GM23338 (cell line): ENCODE results near the gene SAPCD1. TPM values are rescaled to one million over a fixed set of nuclear protein-coding genes. Genes with fewer than 3 reads are reported as not detected.

Experiments used
- ATAC-seq: fragments of 200-7000 bp; cut with Tn5 transposase; 3 replicates; pipeline ENCODE4 v1.9.1; 2020
- DNase-seq: peaks from one replicate; pipeline ENCODE4 v3.0.0-alpha.2; 2015; ENCODE audit warnings: low spot score
- H2AFZ ChIP-seq: fragments of 200-600 bp; sonication (generic); 2 replicates; pipeline ENCODE4 v1.8.0; 2016; ENCODE audit warnings: antibody characterized with exemption, mild to moderate bottlenecking, moderate library complexity
- H3F3A ChIP-seq: fragments of 200-600 bp; sonication (generic); replicated peaks from 2 replicates; pipeline ENCODE4 v1.8.0; 2017; ENCODE audit warnings: antibody characterized with exemption, mixed run types, low read depth
- H3K27ac ChIP-seq: fragments of 200-600 bp; sonication (generic); 2 replicates; pipeline ENCODE4 v1.6.1; 2016; ENCODE audit warnings: low read depth
- H3K27me3 ChIP-seq: fragments of 200-600 bp; sonication (generic); 2 replicates; pipeline ENCODE4 v1.8.0; 2016; ENCODE audit warnings: mild to moderate bottlenecking, mixed run types, moderate library complexity; ENCODE audit not compliant: insufficient read depth
- H3K36me3 ChIP-seq: fragments of 200-600 bp; sonication (generic); 2 replicates; pipeline ENCODE4 v1.8.0; 2016; ENCODE audit warnings: mild to moderate bottlenecking; ENCODE audit not compliant: insufficient read depth
- H3K4me1 ChIP-seq: fragments of 200-600 bp; sonication (generic); 2 replicates; pipeline ENCODE4 v1.8.0; 2016; ENCODE audit warnings: mild to moderate bottlenecking, moderate library complexity; ENCODE audit not compliant: insufficient read depth
- H3K4me2 ChIP-seq: fragments of 200-600 bp; sonication (generic); 2 replicates; pipeline ENCODE4 v1.7.1; 2017; ENCODE audit warnings: mixed run types
- H3K4me3 ChIP-seq: fragments of 200-600 bp; sonication (generic); 2 replicates; pipeline ENCODE4 v1.6.1; 2016; ENCODE audit warnings: mixed run types
- H3K79me2 ChIP-seq: fragments of 200-600 bp; sonication (generic); replicated peaks from 2 replicates; pipeline ENCODE4 v1.8.0; 2017; ENCODE audit warnings: mild to moderate bottlenecking; ENCODE audit not compliant: insufficient read depth
- H3K9me2 ChIP-seq: fragments of 200-600 bp; sonication (generic); 2 replicates; pipeline ENCODE4 v1.8.0; 2017; ENCODE audit not compliant: insufficient read depth
- H4K20me1 ChIP-seq: fragments of 200-600 bp; sonication (generic); replicated peaks from 2 replicates; pipeline ENCODE4 v1.8.0; 2017; ENCODE audit warnings: mild to moderate bottlenecking; ENCODE audit not compliant: insufficient read depth
- H3K27ac Mint-ChIP-seq: 2 replicates; pipeline ENCODE4 v1.8.0; 2020; ENCODE audit warnings: inconsistent platforms, mild to moderate bottlenecking, moderate library complexity, mixed read lengths
- H3K27me3 Mint-ChIP-seq: 3 replicates; pipeline ENCODE4 v1.8.0; 2022; ENCODE audit warnings: low read depth, mild to moderate bottlenecking, moderate library complexity, mixed read lengths, inconsistent platforms; ENCODE audit not compliant: insufficient read depth, poor library complexity
- H3K36me3 Mint-ChIP-seq: 3 replicates; pipeline ENCODE4 v1.8.0; 2021; ENCODE audit warnings: low read depth, mild to moderate bottlenecking, inconsistent platforms, moderate library complexity, mixed read lengths
- H3K4me1 Mint-ChIP-seq: 3 replicates; pipeline ENCODE4 v1.8.0; 2020; ENCODE audit warnings: mild to moderate bottlenecking, inconsistent platforms, mixed read lengths
- H3K4me3 Mint-ChIP-seq: 3 replicates; pipeline ENCODE4 v1.8.0; 2021; ENCODE audit warnings: moderate library complexity, mild to moderate bottlenecking, inconsistent platforms, mixed read lengths
- H3K9me3 Mint-ChIP-seq: 3 replicates; pipeline ENCODE4 v1.8.0; 2020; ENCODE audit warnings: moderate library complexity, mild to moderate bottlenecking, inconsistent platforms, mixed read lengths
- EZH2 ChIP-seq: fragments of 200-600 bp; sonication (generic); IDR thresholded peaks from one replicate; pipeline ENCODE4 v1.8.0; 2017; ENCODE audit warnings: antibody characterized with exemption, mild to moderate bottlenecking, low read depth; ENCODE audit not compliant: unreplicated experiment
- JUNB ChIP-seq: IDR thresholded peaks from one replicate; pipeline ENCODE4 v1.6.1; 2016; ENCODE audit warnings: antibody characterized with exemption; ENCODE audit not compliant: unreplicated experiment
- NANOG ChIP-seq: IDR thresholded peaks from 2 replicates; pipeline ENCODE4 v1.6.1; 2016; ENCODE audit warnings: antibody characterized with exemption, borderline replicate concordance
- ZNF114 ChIP-seq: fragments of 250-450 bp; sonication (Bioruptor Pico); IDR thresholded peaks from 2 replicates; pipeline ENCODE4 v1.5.0; 2020; ENCODE audit warnings: mild to moderate bottlenecking, moderate library complexity
- polyA plus RNA-seq: library from polyadenylated mRNA; unstranded; fragments of >200 nt; fragmentation: Nextera tagmentation; extraction: Ambion mirVana; gene quantifications from 2 replicates; pipeline ENCODE4 v1.2.1, GENCODE V29; 2016
- total RNA-seq: library from RNA; depleted of rRNA; stranded (reverse); fragments of >200 nt; shearing (Covaris generic); gene quantifications from 2 replicates; pipeline ENCODE4 v1.2.3, GENCODE V29; 2014
- TF ChIP-seq, protein P1 (sequence below): fragments of 250-450 bp; sonication (Bioruptor Pico); IDR thresholded peaks from 2 replicates; pipeline ENCODE4 v1.5.0; 2020; ENCODE audit warnings: mild to moderate bottlenecking, moderate library complexity
- TF ChIP-seq, protein P2 (sequence below): IDR thresholded peaks from 2 replicates; pipeline ENCODE4 v1.6.1; 2016; ENCODE audit warnings: antibody characterized with exemption
- TF ChIP-seq, protein P3 (sequence below): IDR thresholded peaks from one replicate; pipeline ENCODE4 v1.6.1; 2018; ENCODE audit warnings: antibody characterized with exemption; ENCODE audit not compliant: unreplicated experiment

SAPCD1 gene
- total and polyA plus RNA-seq, 2 experiments from 2014 or later, result 3.9 to 5.0 TPM

DNA sequence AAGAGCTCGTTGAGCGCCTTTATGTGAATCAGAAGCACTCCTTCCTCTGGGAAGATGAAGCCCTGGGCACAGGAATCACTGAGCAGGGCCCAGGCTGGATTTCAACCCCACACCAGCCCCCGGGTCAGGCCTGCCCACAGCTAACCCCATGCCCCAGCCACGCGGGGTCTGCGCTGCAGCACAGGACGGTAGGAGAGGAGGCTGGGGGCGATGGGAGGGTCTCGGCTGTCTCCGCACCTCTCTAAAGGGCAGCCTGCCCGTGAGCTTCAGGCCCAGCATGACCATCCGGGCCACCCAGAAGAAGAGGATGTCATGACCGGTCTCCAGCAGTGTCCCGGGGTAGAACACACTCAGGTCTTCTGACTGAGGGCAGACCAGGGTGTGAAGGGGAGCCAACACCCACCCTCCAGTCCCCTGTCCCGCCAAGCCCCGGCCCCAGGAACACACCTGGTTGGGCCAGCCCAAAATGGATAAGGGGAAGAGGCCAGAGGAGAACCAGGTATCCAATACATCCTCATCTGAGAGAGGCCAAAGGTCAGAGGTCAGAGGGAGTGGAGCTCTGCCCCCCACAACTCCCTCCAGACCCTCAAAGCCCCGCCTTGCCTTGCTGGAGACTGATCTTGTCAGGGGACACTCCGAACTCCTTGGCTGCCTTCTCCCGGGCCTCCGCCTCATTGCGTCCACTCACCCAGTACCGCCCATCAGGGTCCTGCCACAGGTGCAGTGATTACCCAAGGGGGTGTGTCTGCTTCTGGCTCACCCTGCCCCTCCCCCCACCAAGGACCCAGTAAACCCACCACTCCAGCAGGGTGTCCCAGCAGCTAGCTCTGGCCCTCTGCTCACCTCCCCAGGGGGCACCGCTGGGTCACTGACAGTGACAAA, 19.0 kb downstream of the SAPCD1 start (continued):
- TF ChIP-seq, protein P1, sequence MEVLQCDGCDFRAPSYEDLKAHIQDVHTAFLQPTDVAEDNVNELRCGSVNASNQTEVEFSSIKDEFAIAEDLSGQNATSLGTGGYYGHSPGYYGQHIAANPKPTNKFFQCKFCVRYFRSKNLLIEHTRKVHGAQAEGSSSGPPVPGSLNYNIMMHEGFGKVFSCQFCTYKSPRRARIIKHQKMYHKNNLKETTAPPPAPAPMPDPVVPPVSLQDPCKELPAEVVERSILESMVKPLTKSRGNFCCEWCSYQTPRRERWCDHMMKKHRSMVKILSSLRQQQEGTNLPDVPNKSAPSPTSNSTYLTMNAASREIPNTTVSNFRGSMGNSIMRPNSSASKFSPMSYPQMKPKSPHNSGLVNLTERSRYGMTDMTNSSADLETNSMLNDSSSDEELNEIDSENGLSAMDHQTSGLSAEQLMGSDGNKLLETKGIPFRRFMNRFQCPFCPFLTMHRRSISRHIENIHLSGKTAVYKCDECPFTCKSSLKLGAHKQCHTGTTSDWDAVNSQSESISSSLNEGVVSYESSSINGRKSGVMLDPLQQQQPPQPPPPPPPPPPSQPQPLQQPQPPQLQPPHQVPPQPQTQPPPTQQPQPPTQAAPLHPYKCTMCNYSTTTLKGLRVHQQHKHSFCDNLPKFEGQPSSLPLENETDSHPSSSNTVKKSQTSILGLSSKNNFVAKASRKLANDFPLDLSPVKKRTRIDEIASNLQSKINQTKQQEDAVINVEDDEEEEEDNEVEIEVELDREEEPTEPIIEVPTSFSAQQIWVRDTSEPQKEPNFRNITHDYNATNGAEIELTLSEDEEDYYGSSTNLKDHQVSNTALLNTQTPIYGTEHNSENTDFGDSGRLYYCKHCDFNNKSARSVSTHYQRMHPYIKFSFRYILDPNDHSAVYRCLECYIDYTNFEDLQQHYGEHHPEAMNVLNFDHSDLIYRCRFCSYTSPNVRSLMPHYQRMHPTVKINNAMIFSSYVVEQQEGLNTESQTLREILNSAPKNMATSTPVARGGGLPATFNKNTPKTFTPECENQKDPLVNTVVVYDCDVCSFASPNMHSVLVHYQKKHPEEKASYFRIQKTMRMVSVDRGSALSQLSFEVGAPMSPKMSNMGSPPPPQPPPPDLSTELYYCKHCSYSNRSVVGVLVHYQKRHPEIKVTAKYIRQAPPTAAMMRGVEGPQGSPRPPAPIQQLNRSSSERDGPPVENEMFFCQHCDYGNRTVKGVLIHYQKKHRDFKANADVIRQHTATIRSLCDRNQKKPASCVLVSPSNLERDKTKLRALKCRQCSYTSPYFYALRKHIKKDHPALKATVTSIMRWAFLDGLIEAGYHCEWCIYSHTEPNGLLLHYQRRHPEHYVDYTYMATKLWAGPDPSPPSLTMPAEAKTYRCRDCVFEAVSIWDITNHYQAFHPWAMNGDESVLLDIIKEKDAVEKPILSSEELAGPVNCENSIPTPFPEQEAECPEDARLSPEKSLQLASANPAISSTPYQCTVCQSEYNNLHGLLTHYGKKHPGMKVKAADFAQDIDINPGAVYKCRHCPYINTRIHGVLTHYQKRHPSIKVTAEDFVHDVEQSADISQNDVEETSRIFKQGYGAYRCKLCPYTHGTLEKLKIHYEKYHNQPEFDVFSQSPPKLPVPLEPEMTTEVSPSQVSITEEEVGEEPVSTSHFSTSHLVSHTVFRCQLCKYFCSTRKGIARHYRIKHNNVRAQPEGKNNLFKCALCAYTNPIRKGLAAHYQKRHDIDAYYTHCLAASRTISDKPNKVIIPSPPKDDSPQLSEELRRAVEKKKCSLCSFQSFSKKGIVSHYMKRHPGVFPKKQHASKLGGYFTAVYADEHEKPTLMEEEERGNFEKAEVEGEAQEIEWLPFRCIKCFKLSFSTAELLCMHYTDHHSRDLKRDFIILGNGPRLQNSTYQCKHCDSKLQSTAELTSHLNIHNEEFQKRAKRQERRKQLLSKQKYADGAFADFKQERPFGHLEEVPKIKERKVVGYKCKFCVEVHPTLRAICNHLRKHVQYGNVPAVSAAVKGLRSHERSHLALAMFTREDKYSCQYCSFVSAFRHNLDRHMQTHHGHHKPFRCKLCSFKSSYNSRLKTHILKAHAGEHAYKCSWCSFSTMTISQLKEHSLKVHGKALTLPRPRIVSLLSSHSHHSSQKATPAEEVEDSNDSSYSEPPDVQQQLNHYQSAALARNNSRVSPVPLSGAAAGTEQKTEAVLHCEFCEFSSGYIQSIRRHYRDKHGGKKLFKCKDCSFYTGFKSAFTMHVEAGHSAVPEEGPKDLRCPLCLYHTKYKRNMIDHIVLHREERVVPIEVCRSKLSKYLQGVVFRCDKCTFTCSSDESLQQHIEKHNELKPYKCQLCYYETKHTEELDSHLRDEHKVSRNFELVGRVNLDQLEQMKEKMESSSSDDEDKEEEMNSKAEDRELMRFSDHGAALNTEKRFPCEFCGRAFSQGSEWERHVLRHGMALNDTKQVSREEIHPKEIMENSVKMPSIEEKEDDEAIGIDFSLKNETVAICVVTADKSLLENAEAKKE (CRISPR knock-in tag), result no peak
- TF ChIP-seq, protein P2, sequence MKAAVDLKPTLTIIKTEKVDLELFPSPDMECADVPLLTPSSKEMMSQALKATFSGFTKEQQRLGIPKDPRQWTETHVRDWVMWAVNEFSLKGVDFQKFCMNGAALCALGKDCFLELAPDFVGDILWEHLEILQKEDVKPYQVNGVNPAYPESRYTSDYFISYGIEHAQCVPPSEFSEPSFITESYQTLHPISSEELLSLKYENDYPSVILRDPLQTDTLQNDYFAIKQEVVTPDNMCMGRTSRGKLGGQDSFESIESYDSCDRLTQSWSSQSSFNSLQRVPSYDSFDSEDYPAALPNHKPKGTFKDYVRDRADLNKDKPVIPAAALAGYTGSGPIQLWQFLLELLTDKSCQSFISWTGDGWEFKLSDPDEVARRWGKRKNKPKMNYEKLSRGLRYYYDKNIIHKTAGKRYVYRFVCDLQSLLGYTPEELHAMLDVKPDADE, result no peak

DNA sequence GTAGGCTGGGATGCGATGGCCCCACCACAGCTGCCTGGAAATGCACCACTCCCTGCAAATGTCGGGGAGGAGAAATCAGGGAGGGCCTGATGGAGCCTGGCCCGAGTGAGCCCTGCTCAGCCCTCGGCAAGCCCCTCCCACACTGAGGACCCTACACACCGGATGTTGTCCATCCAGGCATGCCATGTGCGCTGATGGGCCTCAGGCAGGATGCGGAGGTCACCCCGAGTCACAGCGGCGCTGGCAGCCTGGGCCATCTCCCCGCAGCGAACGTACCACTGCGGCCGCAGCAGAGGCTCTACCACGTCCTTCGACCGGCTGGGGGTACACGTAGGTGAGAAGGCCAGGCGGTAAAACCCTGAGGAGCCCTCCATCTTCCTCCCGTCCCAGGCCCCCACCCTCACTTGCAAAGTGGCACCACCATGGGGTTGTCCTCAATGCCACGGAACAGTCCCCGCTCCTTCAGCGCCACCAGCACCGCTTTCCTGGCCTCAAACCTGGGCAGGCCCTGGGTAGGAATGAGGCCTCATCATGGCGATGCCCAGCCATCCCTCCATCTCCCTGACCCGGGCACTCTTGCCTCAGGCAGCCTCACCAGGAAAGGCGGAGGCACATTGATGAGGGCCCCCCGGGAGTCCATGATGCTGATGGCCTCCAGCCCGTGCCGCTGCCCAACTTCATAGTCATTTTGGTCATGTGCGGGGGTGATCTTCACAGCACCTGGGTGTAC, 19.8 kb downstream of the SAPCD1 start:
- peaks cover 4% of the 10 kb centered on the region; the same call in 1 of the 2 replicates for H3F3A ChIP-seq
- H3K27ac Mint-ChIP-seq, result no peak overlapping the region
- no peaks in the 10 kb centered on the region for H3K4me1 ChIP-seq
- H3K27me3 Mint-ChIP-seq, result peaks cover 13% of the 10 kb centered on the region
- H3K27me3 ChIP-seq, result no peaks in the 10 kb centered on the region
- no peaks in the 10 kb centered on the region; the same call in 1 of the 2 replicates for H3K36me3 ChIP-seq
- no peak overlapping the region for H3K4me2 ChIP-seq
- H4K20me1 ChIP-seq, result no peaks in the 10 kb centered on the region; the same call in 1 of the 2 replicates
- no peak for DNase-seq
- H3K4me3 ChIP-seq, result no peak overlapping the region
- H3K4me1 Mint-ChIP-seq, result no peaks in the 10 kb centered on the region
- H3K9me2 ChIP-seq, result no peaks in the 10 kb centered on the region
- no peaks in the 10 kb centered on the region for H3K9me3 Mint-ChIP-seq
- peaks cover 56% of the 10 kb centered on the region for H3K36me3 Mint-ChIP-seq
- no peak for ATAC-seq
- H2AFZ ChIP-seq, result no peak overlapping the region
- no peak overlapping the region for H3K4me3 Mint-ChIP-seq
- H3K79me2 ChIP-seq, result no peaks in the 10 kb centered on the region
- no peak overlapping the region for H3K27ac ChIP-seq
- TF ChIP-seq ZNF114 (CRISPR knock-in tag), result no peak
- no peak for TF ChIP-seq JUNB
- no peak for TF ChIP-seq NANOG
- TF ChIP-seq, protein P2, result no peak
- TF ChIP-seq EZH2, result no peak
- TF ChIP-seq, protein P3, sequence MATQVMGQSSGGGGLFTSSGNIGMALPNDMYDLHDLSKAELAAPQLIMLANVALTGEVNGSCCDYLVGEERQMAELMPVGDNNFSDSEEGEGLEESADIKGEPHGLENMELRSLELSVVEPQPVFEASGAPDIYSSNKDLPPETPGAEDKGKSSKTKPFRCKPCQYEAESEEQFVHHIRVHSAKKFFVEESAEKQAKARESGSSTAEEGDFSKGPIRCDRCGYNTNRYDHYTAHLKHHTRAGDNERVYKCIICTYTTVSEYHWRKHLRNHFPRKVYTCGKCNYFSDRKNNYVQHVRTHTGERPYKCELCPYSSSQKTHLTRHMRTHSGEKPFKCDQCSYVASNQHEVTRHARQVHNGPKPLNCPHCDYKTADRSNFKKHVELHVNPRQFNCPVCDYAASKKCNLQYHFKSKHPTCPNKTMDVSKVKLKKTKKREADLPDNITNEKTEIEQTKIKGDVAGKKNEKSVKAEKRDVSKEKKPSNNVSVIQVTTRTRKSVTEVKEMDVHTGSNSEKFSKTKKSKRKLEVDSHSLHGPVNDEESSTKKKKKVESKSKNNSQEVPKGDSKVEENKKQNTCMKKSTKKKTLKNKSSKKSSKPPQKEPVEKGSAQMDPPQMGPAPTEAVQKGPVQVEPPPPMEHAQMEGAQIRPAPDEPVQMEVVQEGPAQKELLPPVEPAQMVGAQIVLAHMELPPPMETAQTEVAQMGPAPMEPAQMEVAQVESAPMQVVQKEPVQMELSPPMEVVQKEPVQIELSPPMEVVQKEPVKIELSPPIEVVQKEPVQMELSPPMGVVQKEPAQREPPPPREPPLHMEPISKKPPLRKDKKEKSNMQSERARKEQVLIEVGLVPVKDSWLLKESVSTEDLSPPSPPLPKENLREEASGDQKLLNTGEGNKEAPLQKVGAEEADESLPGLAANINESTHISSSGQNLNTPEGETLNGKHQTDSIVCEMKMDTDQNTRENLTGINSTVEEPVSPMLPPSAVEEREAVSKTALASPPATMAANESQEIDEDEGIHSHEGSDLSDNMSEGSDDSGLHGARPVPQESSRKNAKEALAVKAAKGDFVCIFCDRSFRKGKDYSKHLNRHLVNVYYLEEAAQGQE, result no peak
